AG04450 (cell line): Measurements from ENCODE around the gene RGR. TPM values are rescaled to one million over a fixed set of nuclear protein-coding genes. Genes with fewer than 3 reads are reported as not detected.
"Not testable (repeated sequence)": the region's sequence is repeated elsewhere in the genome, so short reads cannot be mapped to it uniquely, and the experiment has no call there.

Experiments
- CTCF ChIA-PET: fragments of 300-600, 350-600 bp; formaldehyde crosslinking; extraction: SDS; loops from one replicate; lab custom pipeline; 2022; ENCODE audit warnings: antibody characterized with exemption, inconsistent platforms; lab: Charles Lee
- POLR2A ChIA-PET: fragments of 350-600 bp; formaldehyde crosslinking; extraction: SDS; loops from one replicate; lab custom pipeline; 2021; ENCODE audit warnings: antibody characterized with exemption, inconsistent platforms; lab: Yijun Ruan, JAX
- DNase-seq: peaks from one replicate; pipeline ENCODE4 v3.0.0-alpha.2; 2011; ENCODE audit warnings: low read depth, low spot score
- H3K27ac ChIP-seq: one replicate; pipeline ENCODE4 v1.5.1; 2012; ENCODE audit warnings: low read depth, low read length, control low read depth
- H3K27me3 ChIP-seq: one replicate; pipeline ENCODE4 v1.6.0; 2012; ENCODE audit warnings: low read length; ENCODE audit not compliant: control insufficient read depth, insufficient read depth
- H3K4me3 ChIP-seq: 2 replicates; pipeline ENCODE4 v1.5.1; 2011; ENCODE audit warnings: mild to moderate bottlenecking, low read depth, low read length, control low read depth
- H3K9me3 ChIP-seq: 2 replicates; pipeline ENCODE4 v1.5.1; 2012; ENCODE audit warnings: low read length; ENCODE audit not compliant: control insufficient read depth, insufficient read depth
- CTCF ChIP-seq: IDR thresholded peaks from 2 replicates; pipeline ENCODE4 v1.5.1; 2011; ENCODE audit warnings: low read depth, low read length, control low read depth, inconsistent platforms
- polyA plus RNA-seq: library from polyadenylated mRNA; depleted of rRNA; stranded (reverse); fragments of >200 nt; gene quantifications from 2 replicates; pipeline ENCODE4 v1.2.3, GENCODE V29; 2011

Gene RGR
- polyA plus RNA-seq, 1 experiment: not detected

DNA sequence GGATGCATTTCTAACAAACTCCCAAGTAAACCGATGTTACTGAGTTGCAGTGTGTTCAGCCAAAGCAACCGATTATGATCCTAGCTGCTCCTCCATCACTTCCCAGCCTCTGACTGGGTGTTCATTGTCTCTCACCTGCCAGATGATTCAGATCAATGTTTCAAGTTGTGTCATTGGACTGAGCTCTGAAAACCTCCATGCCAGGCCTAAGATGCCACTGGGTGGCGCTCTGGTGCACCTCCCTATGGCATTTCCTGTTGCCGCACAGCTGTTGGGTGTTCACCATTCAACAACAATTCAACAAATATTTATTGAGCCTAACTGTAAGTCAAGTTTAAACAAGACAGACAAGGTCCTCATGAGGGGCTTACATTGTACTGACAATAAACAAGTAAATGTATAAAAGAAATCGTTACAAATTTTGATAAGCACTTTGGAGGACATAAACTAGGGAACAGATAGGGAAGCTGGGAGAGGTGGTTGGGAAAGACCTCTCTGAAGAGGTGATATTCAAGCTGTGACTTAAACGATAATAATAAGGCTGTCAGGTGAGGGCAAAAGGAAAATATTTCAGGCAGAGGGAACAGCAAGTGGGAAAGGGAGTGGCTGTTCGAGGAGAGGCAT lies 22.8 kb downstream of the RGR start:
- ChIA-PET CTCF (interaction anchor here (0.6 to 13.4 kb wide), 22 partner anchors 9 to 275 kb away, joined by 3 to 427 read pairs (median 4); no protein-coding TSS in a partner anchor), POLR2A (interaction anchor here (0.7 kb wide), 1 partner anchor 40 kb away, joined by 4 read pairs; no protein-coding TSS in a partner anchor)
- Histone ChIP-seq H3K9me3 (no peaks in the 10 kb centered on the region), H3K27me3 (peaks cover 7% of the 10 kb centered on the region), H3K27ac (no peak overlapping the region), H3K4me3 (no peak overlapping the region)
- no peak for DNase-seq
- peak; percentile 66 for TF ChIP-seq CTCF

- no peak for TF ChIP-seq CTCF
- H3K27ac ChIP-seq: no peak overlapping the region
- H3K27me3 ChIP-seq: peaks cover 2% of the 10 kb centered on the region
- no peak for DNase-seq
- no peaks in the 10 kb centered on the region for H3K9me3 ChIP-seq
- H3K4me3 ChIP-seq: no peak overlapping the region
- CTCF ChIA-PET: interaction anchor here (0.7 to 13.4 kb wide), 3 partner anchors 80 to 268 kb away, joined by 3 to 427 read pairs (median 4); no protein-coding TSS in a partner anchor
- POLR2A ChIA-PET: no interaction called here
Observed at GRCh38 chr10:84269162-84269561, 24.3 kb downstream of the RGR start.

GRCh38 chr10:84269773-84270172 lies 24.9 kb downstream of the RGR start:
- Histone ChIP-seq H3K4me3 (no peak overlapping the region), H3K27me3 (no peaks in the 10 kb centered on the region), H3K9me3 (no peaks in the 10 kb centered on the region), H3K27ac (peak overlapping the region; percentile 39)
- DNase-seq: peak; percentile 43
- POLR2A ChIA-PET: no interaction called here
- no peak for TF ChIP-seq CTCF
- CTCF ChIA-PET: interaction anchor here (0.7 to 13.4 kb wide), 2 partner anchors 161 to 267 kb away, joined by 4 to 427 read pairs; no protein-coding TSS in a partner anchor

- no peak for TF ChIP-seq CTCF
- no peak overlapping the region for H3K27ac ChIP-seq
- no peaks in the 10 kb centered on the region for H3K9me3 ChIP-seq
Observed at GRCh38 chr10:84270708-84271107, 25.9 kb downstream of the RGR start.

GRCh38 chr10:84279876-84280475 lies 35.1 kb downstream of the RGR start:
- H3K9me3 ChIP-seq, POLR2A ChIA-PET, DNase-seq, CTCF ChIA-PET, H3K27me3 ChIP-seq, H3K4me3 ChIP-seq, H3K27ac ChIP-seq: not testable (repeated sequence)

More at GRCh38 chr10:84270708-84271107, 25.9 kb downstream of the RGR start:
- CTCF ChIA-PET: interaction anchor here (13.4 kb wide), 1 partner anchor 266 kb away, joined by 427 read pairs; no protein-coding TSS in a partner anchor
- Histone ChIP-seq H3K4me3 (no peak overlapping the region), H3K27me3 (no peaks in the 10 kb centered on the region)
- no peak for DNase-seq
- POLR2A ChIA-PET: no interaction called here
